ENCODE results near the gene HOXD4.

The HOXD4 gene

GRCh38 chr2:176193048-176193447, 41.7 kb downstream of the HOXD4 start:
- DNase-seq, result no peak

DNA sequence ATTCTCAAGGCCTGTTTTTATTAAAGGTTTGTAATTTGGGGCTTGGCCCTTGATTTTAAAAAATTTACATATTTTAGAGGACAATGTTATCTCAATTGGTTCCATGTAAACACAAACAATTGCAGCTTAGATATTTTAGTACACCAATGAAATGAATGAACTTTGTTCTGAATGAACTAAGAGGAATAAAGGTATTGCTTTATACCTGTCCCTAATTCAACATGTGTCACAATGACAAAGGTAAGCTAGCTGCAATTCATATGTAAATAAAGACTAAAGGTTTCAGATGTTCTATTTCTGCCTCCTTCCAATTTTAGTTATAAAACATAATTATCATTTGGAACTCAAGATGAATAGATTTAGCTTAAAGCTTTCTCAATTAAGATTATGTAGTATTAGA, 48.6 kb downstream of the HOXD4 start:
- no peak for DNase-seq

DNA sequence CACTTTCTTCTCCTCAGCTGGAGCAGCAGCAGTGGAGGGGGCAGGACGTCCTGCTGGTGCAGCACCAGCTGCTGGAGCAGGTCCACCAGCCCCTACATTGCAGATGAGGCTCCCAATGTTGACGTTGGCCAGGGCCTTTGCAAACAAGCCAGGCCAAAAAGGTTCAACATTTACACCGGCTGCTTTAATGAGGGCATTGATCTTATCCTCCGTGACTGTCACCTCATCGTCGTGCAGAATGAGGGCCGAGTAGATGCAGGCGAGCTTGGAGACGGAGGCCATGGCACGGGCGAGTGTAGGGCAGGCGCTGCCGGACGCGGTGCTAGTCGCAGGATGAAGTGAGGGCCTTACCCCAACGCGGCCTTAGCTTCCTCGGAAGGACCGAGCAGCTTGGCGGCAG, 49.6 kb downstream of the HOXD4 start:
- DNase-seq, result no peak

DNA sequence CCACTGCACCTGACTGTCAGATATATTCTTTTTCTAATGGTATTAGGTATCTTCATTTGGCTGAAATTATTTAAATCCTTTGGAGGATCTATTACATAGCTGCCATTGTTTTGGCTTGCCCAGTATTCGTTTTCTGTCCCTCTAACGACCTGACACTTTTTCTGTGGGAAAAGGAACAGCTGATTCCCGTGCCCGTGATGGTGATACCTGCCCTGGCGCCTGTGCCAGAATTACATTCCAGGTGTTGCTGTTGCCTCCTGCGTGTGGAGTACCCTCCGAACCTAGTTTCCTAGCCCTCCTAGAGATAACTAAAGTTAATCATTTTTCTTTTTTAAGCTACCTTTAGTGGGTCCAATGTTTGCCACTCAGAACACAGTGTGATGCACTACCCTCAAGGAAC, 51.1 kb downstream of the HOXD4 start:
- DNase-seq, result no peak
